C1 segment of cervical spinal cord (tissue), 14 donors: ENCODE data around the gene AOC1.
"Not testable (repeated sequence)": the region's sequence is repeated elsewhere in the genome, so short reads cannot be mapped to it uniquely, and the experiment has no call there.

Source experiments
- DNase-seq, 14 donors: peaks; one replicate each; lab custom pipeline; 2025; lab: John Stamatoyannopoulos, UW

The AOC1 gene, protein sequence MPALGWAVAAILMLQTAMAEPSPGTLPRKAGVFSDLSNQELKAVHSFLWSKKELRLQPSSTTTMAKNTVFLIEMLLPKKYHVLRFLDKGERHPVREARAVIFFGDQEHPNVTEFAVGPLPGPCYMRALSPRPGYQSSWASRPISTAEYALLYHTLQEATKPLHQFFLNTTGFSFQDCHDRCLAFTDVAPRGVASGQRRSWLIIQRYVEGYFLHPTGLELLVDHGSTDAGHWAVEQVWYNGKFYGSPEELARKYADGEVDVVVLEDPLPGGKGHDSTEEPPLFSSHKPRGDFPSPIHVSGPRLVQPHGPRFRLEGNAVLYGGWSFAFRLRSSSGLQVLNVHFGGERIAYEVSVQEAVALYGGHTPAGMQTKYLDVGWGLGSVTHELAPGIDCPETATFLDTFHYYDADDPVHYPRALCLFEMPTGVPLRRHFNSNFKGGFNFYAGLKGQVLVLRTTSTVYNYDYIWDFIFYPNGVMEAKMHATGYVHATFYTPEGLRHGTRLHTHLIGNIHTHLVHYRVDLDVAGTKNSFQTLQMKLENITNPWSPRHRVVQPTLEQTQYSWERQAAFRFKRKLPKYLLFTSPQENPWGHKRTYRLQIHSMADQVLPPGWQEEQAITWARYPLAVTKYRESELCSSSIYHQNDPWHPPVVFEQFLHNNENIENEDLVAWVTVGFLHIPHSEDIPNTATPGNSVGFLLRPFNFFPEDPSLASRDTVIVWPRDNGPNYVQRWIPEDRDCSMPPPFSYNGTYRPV

DNA sequence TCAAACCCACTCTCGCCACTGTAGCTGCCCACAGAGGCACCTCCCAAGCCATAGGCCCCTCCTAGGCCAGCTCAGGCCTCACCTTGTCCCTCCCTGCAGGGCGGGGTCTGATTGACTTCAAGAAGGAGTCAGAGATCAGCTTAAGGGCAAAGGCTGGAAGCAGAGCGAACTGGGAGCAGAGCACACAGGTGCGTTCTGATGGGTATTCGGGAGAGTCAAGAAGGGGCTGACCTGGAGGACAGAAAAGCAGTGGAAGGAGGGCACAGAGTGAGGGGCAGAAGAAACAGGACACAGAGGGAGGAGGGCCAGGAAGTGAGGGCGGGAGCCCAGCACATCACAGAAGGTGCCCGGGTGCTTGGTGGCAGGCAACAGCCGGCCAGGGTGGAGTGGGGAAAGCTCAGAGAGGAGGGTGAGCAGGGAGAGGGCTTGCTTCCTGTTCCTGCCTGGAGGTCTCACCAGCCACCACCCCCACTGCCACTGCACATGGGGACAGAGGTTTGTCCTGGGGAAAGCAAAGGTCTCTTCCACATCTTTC, at the start of gene AOC1:
Gene AOC1 (plus strand): TSS at position 147 of the 535 bp plus-strand sequence. CDS start 3,954 bp downstream, outside the sequence.
- DNase-seq, result no peak

DNA sequence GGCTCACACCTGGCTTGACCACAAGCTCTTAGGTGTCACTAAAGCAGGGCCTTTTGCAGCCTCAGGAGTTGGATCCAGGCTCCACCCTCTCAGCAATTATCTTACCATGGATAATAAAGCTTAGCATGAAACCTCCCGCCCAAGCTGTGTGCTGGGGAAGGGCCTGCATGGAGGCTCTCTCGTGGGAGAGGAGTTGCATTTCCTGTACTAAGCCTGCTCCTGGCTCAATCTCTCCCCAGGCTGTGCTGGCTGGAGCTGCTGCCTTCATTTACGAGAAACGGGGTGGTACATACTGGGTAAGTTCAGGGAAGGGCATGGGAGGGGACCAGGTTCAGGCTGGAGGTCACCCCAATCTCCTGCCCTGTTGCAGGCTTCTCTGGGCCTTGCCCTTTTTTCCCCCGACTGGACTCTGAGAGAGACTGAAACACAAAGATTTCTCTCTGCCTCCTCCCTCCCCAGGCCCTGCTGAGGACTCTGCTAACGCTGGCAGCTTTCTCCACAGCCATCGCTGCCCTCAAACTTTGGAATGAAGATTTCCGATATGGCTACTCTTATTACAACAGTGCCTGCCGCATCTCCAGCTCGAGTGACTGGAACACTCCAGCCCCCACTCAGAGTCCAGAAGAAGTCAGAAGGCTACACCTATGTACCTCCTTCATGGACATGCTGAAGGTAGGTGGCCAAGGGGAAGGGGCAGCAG, 49.0 kb upstream of the AOC1 start:
- DNase-seq, result no peak

DNA sequence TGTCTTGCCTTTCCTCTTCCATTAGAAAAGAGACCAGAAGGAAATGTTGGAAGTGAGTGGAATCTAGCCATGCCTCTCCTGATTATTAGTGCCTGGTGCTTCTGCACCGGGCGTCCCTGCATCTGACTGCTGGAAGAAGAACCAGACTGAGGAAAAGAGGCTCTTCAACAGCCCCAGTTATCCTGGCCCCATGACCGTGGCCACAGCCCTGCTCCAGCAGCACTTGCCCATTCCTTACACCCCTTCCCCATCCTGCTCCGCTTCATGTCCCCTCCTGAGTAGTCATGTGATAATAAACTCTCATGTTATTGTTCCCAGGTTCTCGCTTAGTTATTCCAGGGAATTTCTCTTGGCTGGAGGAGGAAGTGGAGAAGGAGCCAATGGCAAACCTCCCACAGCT, 47.5 kb upstream of the AOC1 start:
- no peak for DNase-seq

DNA sequence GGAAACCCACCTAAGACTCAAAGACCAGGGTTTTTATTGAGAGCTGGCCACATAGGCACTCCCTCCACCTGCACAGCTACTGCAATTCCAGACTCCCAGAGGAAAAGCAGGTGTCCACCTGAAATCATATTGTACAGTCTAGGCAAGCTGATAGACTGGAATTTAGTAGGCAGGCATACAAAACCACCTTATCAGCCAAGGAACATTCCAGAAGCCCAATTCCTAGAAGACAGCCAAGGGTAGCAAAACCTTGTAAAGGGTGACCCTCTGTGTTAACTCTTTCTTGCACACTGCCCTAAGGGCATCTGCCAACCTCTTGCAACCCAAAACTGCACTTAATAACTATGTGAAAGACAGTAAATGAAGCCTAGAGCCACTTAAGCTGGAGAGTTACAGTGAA, 46.5 kb upstream of the AOC1 start:
- DNase-seq, result no peak

DNA sequence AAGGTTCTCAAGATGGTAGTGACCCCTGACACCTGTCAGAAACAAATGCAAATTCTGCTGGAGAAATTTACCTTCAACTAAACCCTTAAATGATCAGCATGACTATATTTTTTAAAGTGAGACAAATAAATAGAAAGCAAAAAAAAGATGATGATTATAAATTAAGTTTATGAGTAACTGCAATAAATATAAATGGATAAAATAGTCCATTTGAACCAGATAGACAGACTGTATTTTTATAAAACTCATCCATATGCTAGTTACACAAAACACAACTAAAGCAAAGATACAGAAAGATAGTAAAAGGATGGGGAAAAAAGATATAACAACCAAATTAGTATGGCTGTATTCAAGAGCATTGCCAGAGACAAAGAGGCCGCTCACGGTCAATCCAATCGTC, 45.9 kb upstream of the AOC1 start:
- no peak for DNase-seq

DNA sequence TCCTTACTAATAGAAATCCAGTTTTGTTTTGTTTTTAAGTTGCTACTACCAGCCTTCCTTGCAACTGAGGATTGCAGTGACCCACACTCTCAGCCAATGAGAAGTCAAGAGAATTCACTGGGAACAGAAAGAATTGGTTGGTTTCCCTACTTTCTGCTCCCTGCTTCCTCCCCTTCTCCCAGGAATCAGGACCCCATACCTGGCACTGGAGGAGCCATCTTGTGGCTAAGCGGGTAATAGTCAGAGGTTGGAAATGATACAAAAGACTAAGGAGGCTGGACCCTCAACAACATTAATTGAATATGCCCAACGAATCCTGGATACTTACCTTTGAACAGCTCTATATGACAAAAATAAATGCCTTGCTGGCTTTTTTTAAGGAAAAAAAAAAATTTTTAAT, 45.5 kb upstream of the AOC1 start:
- DNase-seq, result no peak

DNA sequence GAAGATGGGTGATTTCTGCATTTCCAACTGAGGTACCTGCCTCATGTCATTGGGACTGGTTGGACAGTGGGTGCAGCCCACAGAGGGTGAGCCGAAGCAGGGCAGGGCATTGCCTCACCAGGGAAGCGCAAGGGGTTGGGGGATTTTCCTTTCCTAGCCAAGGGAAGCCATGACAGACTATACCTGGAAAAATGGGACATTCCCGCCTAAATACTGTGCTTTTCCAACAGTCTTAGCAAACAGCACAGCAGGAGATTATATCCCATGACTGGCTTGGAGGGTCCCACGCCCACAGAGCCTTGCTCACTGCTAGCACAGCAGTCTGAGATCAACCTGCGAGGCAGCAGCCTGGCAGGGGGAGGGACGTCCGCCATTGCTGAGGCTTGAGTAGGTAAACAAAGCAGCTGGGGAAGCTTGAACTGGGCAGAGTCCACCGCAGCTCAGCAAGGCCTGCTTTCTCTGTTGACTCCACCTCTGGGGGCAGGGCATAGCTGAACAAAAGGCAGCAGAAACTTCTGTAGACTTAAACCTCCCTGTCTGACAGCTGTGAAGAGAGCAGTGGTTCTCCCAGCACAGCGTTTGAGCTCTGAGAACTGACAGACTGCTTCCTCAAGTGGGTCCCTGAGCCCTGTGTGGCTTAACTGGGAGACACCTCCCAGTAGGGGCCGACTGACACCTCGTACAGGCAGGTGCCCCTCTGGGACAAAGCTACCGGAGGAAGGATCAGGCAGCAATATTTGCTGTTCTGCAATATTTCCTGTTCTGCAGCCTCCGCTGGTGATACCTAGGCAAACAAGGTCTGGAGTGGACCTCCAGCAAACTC, 44.5 kb upstream of the AOC1 start:
- not testable (repeated sequence) for DNase-seq

DNA sequence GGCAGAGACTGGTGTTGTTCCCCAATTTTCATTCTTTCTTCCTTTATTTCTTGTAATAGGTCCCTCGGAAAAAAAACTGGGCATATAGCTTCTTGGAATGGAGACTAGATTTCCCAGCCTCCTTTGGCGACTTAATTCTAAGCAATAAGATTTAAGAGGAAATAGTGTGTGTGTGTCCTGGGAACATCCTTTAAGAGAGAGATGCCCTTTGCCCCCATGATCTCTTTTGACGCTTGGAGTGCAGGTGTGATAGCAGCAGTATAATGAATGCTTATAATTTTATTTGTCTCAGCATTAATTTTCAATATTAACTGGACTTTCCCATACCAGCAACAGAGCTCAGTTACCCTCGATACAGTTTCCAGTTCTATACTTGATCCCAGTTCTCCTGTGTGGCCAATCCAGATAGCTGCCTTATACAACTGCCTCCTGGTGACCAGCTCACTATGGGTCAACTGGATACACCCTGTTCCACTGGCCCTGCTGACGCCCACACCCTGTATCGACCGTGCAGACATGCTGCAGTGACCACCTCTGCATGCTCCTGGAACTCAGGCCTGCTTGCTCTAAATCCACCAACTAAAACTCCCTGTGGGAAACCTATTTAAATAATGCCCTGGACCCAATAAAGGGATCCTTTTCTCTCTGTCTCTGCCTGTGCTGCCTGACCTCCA, 37.9 kb upstream of the AOC1 start:
- no peak for DNase-seq

DNA sequence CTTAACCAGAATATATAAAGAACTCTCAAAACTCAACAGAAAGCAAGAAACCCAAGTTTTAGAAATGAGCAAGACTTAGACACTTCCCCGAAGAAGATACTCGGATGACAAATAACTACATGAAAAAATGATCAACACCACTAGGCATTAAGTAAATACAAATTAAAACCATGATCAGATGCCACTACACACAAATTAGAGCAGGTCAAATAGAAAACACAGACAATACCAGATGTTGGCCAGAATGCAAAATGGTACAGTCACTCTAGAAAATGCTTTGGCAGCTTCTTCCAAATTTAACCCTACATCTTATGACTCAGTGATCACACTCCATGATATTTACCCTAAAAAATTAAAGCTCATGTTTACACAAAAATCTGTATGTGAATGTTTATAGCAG, 33.3 kb upstream of the AOC1 start:
- no peak for DNase-seq

DNA sequence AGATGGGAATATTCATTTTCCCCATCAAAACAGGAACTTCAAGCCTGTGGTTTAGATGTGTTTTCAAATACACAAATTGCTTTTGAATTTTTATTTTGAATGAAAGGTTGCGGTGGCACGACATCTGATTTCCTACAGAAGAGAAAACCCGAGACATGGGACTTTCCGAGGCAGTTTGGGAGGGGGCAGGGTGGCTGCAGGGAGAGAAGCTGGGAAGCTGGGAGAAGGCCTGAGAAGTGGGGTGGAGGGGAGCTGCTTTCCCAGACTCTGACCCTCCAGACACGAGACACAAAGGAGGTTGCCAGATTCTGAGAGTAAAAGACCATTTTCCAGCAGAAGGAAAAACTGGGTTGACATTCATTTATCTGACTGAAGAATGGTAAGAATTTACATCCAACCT, 32.2 kb upstream of the AOC1 start:
- no peak for DNase-seq

DNA sequence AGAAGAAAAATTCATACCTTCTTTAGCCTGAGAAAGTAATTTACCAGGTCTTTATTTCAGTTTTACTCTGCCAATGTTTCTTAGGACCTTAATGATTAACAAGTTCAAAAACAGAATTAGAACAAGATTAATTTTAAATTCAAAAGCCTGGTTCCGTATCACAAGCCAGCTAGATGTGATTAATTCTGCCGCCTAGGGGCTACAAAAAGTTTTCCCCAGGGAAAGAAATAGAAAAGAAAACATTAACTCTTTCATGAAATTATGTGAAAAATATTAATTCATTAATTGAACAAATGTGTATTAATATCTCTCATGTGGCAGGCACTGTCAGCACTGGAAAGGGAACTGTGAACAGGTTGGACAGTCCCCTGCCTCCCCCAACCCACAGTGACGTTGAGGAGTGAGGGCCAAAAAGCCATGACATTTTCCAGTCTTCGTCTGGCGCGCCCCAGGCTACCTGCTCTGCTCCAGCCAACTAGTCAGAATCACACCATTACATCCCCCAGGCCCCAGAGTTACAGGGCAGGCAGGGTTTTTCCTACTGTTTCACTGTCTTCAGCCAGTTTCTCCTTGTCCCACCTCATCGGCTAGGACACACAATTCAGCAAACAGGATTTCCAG, 31.6 kb upstream of the AOC1 start:
- no peak for DNase-seq

DNA sequence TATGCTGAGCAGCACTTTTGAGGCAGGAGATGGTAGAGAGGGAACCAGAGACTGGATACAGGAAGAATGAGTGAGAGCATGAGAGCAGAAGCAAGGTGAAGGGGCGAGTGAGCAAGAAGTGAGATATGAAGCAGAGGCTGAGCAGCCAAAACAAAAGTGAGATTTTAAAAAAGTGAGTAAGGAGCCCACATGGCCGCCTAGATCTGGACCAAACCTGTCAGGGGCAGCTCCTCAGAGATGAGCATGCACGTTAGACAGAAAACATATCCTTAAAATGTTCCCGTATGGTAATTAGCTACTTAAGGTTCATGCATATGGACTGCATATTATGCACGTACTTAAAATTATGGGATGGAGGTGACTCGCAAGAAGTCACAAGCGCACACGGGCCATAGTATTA, 29.3 kb upstream of the AOC1 start:
- DNase-seq, result no peak

DNA sequence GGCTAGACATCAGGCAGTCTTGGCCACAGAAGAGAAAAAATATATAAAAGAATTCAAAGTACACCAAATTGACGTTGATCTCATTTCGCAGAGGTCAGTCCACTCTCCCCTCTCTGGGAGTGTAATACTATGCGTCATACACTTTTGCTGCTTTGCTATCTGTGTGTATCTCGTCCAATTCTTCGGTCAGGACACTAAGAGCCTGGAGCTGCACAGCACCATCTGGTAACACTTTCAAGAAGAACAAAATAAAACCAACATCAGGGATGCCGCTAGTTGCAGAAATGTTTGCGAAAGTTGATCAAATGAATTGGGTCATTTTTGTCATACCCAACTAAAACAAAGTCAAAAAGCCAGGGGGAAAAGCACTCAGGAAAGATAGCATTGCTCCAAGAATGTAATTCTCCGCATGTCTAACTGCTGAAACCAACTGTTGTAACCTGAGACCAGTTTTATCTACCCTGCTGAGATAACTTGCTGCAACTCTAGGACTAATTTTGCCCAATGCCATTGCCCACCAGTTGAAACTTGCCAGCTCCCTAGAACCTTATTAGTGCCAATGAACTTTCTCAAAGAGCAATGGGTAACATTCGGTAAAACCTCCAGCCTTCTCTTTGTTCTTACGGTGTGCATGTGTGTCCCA, 28.7 kb upstream of the AOC1 start:
- DNase-seq, result no peak

DNA sequence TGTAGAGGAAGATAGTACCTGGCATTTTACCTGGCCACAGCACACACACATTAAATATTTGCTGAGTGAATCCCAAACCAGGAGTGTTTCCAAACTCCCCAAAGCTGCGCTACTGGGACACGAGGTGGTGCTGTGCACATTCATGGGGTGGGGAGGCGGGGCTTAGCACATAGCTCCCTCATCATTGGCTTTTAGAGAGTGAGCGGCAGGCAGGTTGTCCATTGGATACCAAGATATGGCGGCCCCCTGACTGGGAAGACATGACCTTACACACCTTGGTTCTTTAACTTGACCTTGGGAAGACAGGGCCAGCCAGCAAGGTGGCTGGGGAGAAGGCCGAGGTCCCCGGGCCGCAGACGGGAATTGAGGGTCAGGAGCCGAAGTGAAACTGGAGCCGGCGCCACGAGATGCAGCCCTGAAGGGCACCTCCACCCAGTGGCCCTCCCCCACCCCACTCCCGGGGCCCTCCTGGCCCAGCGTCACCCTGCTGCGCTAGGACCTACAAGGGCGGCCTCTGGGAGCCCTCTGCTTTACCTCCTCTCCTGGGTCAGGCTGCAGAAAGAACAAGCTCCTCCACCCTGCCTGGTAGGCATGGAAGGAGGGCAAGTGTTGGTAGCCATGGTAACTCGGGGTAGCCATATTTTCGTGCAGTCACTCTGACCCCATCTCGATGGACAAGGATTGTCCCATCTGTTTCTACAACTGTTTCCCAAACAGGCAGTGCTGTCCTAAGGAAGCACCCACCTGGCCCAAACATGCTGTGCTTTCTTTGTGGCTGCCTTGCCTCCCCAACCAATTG, 27.7 kb upstream of the AOC1 start:
- no peak for DNase-seq

DNA sequence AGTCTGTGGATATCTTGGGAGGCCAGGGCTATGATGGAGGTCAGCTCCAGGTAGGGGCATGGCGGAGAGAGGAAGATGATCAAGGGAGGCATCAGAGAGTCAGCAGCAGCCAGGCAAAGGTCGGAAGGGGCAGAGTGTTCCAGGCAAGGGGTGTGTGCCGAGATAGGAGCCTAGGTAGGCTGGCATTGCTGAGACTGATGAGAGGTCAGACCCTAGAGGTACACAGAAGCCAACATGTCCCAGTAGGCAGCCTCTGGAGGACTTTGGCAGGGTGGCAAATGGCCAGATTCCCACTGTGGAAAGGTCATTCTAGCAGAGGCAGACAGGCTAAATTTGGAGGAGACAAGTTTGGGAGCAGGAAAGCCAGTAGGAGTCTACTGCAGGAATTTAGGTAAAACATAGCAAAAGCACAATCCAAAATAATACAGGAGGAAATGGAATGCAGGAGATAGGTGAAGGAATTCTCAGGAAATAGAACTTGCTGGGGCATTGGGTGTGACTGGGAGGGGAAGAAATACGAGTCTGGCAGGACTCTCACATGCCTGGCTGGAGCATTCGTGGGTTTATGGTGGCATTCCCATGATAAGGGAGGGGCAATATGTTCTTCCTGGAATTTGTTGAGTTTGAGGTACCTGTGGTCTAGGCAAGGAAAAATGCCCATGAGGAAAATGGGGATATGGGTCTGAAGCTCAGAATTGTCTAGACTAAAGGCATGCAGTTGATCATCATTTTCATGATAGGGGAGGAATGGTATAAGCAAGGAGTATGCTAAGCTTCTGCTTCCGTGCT, 26.1 kb upstream of the AOC1 start:
- DNase-seq, result no peak

DNA sequence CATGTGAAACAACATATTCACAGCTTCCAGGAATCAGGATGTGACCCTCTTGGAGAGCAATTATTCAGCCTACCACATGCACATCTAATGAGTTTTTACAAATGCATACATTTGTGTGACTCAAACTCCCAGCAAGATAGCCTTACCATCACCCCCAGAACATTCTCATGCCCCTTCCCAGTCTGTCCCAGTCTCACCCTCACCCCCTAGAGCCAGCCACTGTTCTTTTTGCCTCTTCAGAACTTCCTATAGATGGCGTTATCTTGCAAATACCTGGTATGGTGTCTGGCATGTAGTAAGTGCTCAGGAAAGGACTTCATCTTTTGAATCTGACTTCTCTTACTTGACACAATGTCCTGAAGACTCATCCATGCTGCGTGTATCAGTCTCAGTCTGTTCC, 23.9 kb upstream of the AOC1 start:
- DNase-seq, result no peak

DNA sequence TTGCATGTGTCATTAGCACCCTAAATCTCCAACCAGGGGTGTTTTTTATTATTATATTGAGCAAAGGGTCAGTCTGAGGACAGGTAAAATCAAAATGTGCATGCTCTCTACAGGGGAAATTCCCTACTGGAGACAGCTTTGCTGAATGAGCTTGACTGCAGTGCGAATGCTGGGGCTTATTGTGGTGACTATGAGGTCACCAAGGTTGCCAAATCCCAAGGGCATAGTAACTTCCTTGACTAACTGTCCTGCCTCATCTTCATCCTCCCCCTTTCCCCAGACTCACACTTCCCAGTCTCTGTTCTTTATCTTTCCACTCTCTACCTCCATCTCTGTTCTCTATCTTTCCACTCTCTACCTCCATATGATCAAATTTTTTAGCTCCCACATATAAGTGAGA, 22.9 kb upstream of the AOC1 start:
- DNase-seq, result no peak

DNA sequence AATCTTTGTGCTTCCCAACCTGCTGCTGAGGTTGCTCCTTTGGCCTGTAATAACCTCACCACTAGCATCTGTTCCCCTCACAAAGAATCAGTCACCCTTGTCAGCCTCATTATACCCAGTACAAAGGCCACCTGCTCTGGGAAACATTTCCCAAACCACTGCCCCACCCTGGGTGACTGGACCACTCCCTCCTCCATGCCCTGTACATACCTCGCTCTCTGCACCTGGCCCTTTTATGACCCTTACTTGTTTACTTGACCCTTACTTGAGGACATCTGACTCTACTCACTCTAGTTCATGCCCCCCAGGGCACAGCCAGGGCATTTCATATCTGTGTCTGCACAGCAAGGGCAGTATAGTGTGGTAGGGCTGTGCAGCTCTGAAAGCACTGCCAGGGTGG, 21.4 kb upstream of the AOC1 start:
- DNase-seq, result no peak
